T-helper 2 cell treated with Interferon-gamma antibody and Interleukin-4, amounts not matched to agents 5 μg/mL and 100 μg/mL, for 36 hours (primary cell): Measurements from ENCODE around the gene ATP8B1.

Experiments used
- DNase-seq: peaks from one replicate; pipeline ENCODE4 v3.0.0; 2021; ENCODE audit warnings: low spot score
- H3K27ac Mint-ChIP-seq: one replicate; pipeline ENCODE4 v1.8.0; 2021; ENCODE audit warnings: mild to moderate bottlenecking, mixed read lengths
- H3K27me3 Mint-ChIP-seq: one replicate; pipeline ENCODE4 v1.8.0; 2021; ENCODE audit warnings: low read depth, mixed read lengths
- H3K36me3 Mint-ChIP-seq: one replicate; pipeline ENCODE4 v1.8.0; 2021; ENCODE audit warnings: low read depth, mixed read lengths
- H3K4me1 Mint-ChIP-seq: one replicate; pipeline ENCODE4 v1.8.0; 2021; ENCODE audit warnings: low read depth, mixed read lengths
- H3K4me3 Mint-ChIP-seq: one replicate; pipeline ENCODE4 v1.8.0; 2022; ENCODE audit warnings: mild to moderate bottlenecking, moderate library complexity, mixed read lengths
- H3K9me3 Mint-ChIP-seq: one replicate; pipeline ENCODE4 v1.8.0; 2021; ENCODE audit warnings: mixed read lengths

ATP8B1 gene

GRCh38 chr18:57793302-57793986, 9.7 kb downstream of the ATP8B1 start:
- DNase-seq = no peak
- Mint-ChIP-seq H3K4me3 (no peak overlapping the region), H3K27ac (no peak overlapping the region), H3K9me3 (peaks cover 4% of the 10 kb centered on the region), H3K4me1 (no peaks in the 10 kb centered on the region), H3K36me3 (no peaks in the 10 kb centered on the region), H3K27me3 (peaks cover 8% of the 10 kb centered on the region)

- Mint-ChIP-seq H3K27ac (no peak overlapping the region), H3K4me1 (no peaks in the 10 kb centered on the region), H3K4me3 (no peak overlapping the region), H3K9me3 (peaks cover 4% of the 10 kb centered on the region), H3K27me3 (peaks cover 8% of the 10 kb centered on the region), H3K36me3 (no peaks in the 10 kb centered on the region)
- DNase-seq = no peak
Observed at GRCh38 chr18:57792631-57793301, 10.3 kb downstream of the ATP8B1 start.

- no peak overlapping the region for H3K27ac Mint-ChIP-seq
- no peaks in the 10 kb centered on the region for H3K36me3 Mint-ChIP-seq
- H3K4me1 Mint-ChIP-seq = no peaks in the 10 kb centered on the region
- H3K27me3 Mint-ChIP-seq = peaks cover 8% of the 10 kb centered on the region
- DNase-seq = no peak
- peaks cover 4% of the 10 kb centered on the region for H3K9me3 Mint-ChIP-seq
- no peak overlapping the region for H3K4me3 Mint-ChIP-seq
Observed at GRCh38 chr18:57791911-57792310, 11.2 kb downstream of the ATP8B1 start.

GRCh38 chr18:57791192-57791591, 11.9 kb downstream of the ATP8B1 start:
- Mint-ChIP-seq H3K36me3 (no peaks in the 10 kb centered on the region), H3K27ac (no peak overlapping the region), H3K27me3 (peaks cover 8% of the 10 kb centered on the region), H3K4me1 (no peaks in the 10 kb centered on the region), H3K4me3 (no peak overlapping the region), H3K9me3 (peaks cover 4% of the 10 kb centered on the region)
- no peak for DNase-seq

GRCh38 chr18:57790316-57790715, 12.8 kb downstream of the ATP8B1 start:
- DNase-seq = no peak
- Mint-ChIP-seq H3K27me3 (peaks cover 8% of the 10 kb centered on the region), H3K4me1 (no peaks in the 10 kb centered on the region), H3K36me3 (no peaks in the 10 kb centered on the region), H3K9me3 (peaks cover under 1% of the 10 kb centered on the region), H3K27ac (no peak overlapping the region), H3K4me3 (no peak overlapping the region)

- Mint-ChIP-seq H3K27ac (no peak overlapping the region), H3K4me3 (no peak overlapping the region), H3K27me3 (peaks cover 8% of the 10 kb centered on the region), H3K4me1 (no peaks in the 10 kb centered on the region), H3K9me3 (no peaks in the 10 kb centered on the region), H3K36me3 (no peaks in the 10 kb centered on the region)
- no peak for DNase-seq
Observed at GRCh38 chr18:57789759-57790158, 13.4 kb downstream of the ATP8B1 start.

GRCh38 chr18:57789090-57789489, 14.0 kb downstream of the ATP8B1 start:
- Mint-ChIP-seq H3K27ac (no peak overlapping the region), H3K4me1 (no peaks in the 10 kb centered on the region), H3K27me3 (peaks cover 8% of the 10 kb centered on the region), H3K9me3 (no peaks in the 10 kb centered on the region), H3K4me3 (no peak overlapping the region), H3K36me3 (no peaks in the 10 kb centered on the region)
- DNase-seq = no peak

GRCh38 chr18:57787068-57787685, 15.9 kb downstream of the ATP8B1 start:
- Mint-ChIP-seq H3K36me3 (no peaks in the 10 kb centered on the region), H3K4me1 (no peaks in the 10 kb centered on the region), H3K27me3 (peaks cover 3% of the 10 kb centered on the region), H3K9me3 (no peaks in the 10 kb centered on the region), H3K27ac (no peak overlapping the region), H3K4me3 (no peak overlapping the region)
- no peak for DNase-seq

- H3K27ac Mint-ChIP-seq = no peak overlapping the region
- DNase-seq = no peak
- peaks cover 3% of the 10 kb centered on the region for H3K27me3 Mint-ChIP-seq
- no peaks in the 10 kb centered on the region for H3K9me3 Mint-ChIP-seq
- H3K4me3 Mint-ChIP-seq = no peak overlapping the region
- no peaks in the 10 kb centered on the region for H3K36me3 Mint-ChIP-seq
- peaks cover under 1% of the 10 kb centered on the region for H3K4me1 Mint-ChIP-seq
Observed at GRCh38 chr18:57785751-57786437, 17.2 kb downstream of the ATP8B1 start.

GRCh38 chr18:57784801-57785114, 18.4 kb downstream of the ATP8B1 start:
- DNase-seq = no peak
- H3K36me3 Mint-ChIP-seq = no peaks in the 10 kb centered on the region
- H3K27ac Mint-ChIP-seq = no peak overlapping the region
- peaks cover 6% of the 10 kb centered on the region for H3K4me1 Mint-ChIP-seq
- no peaks in the 10 kb centered on the region for H3K27me3 Mint-ChIP-seq
- no peak overlapping the region for H3K4me3 Mint-ChIP-seq
- no peaks in the 10 kb centered on the region for H3K9me3 Mint-ChIP-seq

GRCh38 chr18:57784034-57784800, 18.9 kb downstream of the ATP8B1 start:
- Mint-ChIP-seq H3K27me3 (no peaks in the 10 kb centered on the region), H3K4me1 (peaks cover 6% of the 10 kb centered on the region), H3K9me3 (no peaks in the 10 kb centered on the region), H3K27ac (no peak overlapping the region), H3K36me3 (no peaks in the 10 kb centered on the region), H3K4me3 (no peak overlapping the region)
- DNase-seq = no peak

- Mint-ChIP-seq H3K4me3 (no peak overlapping the region), H3K4me1 (peaks cover 6% of the 10 kb centered on the region), H3K36me3 (no peaks in the 10 kb centered on the region), H3K9me3 (no peaks in the 10 kb centered on the region), H3K27me3 (no peaks in the 10 kb centered on the region), H3K27ac (no peak overlapping the region)
- no peak for DNase-seq
Observed at GRCh38 chr18:57782049-57782448, 21.1 kb downstream of the ATP8B1 start.

GRCh38 chr18:57780706-57781347, 22.3 kb downstream of the ATP8B1 start:
- Mint-ChIP-seq H3K36me3 (no peaks in the 10 kb centered on the region), H3K9me3 (no peaks in the 10 kb centered on the region), H3K4me1 (peaks cover 6% of the 10 kb centered on the region), H3K27me3 (no peaks in the 10 kb centered on the region), H3K27ac (no peak overlapping the region), H3K4me3 (no peak overlapping the region)
- no peak for DNase-seq
